Measurements from ENCODE around the gene HSPA12A.

HSPA12A gene

GRCh38 chr10:116625845-116626244 is 116.5 kb downstream of the HSPA12A start:
- DNase-seq = no peak

GRCh38 chr10:116621934-116622655 is 120.3 kb downstream of the HSPA12A start:
- DNase-seq = no peak

GRCh38 chr10:116621476-116621875 is 120.9 kb downstream of the HSPA12A start:
- DNase-seq = no peak

Data from stimulated activated CD4-positive, alpha-beta T cell treated with anti-CD3 and anti-CD28 coated beads, Interleukin-15, amount 100 ng/mL, for 24 hours (primary cell).